ENCODE results near the gene SEC24C. TPM values are rescaled to one million over a fixed set of nuclear protein-coding genes. Genes with fewer than 3 reads are reported as not detected.
A peak's percentile ranks its signal among the peaks of the same experiment; 100 is the strongest.
"Not testable (repeated sequence)": the region's sequence is repeated elsewhere in the genome, so short reads cannot be mapped to it uniquely, and the experiment has no call there.

The SEC24C gene
- total RNA-seq, 4 donors from 2014 or later = 42.4 to 61.3 (median 53.5) TPM

DNA sequence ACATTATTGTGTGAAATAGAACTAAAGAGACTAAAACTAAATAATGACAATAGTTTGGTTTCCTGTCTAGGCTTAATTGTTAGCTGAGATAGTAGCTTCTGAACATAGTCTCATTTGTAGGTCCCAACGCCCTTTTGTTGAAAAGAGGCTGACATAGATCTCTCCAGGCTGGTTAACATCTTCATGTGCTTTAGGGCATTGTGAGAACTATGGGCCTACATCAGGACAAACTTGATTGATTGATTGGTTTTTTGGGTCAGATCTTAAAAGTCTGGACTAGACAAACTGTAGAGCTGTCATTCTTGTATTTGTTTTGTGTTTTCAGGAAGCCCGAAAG is 38.5 kb downstream of the SEC24C start:
- 36% methylated on average over 2 of the region's 2 CpGs for WGBS
- intact Hi-C loops (cut with DNase I) = no loop called here
- peak overlapping the region; percentile 71 to 98 (median 90) for H3K4me3 ChIP-seq
- TF ChIP-seq, protein P1, sequence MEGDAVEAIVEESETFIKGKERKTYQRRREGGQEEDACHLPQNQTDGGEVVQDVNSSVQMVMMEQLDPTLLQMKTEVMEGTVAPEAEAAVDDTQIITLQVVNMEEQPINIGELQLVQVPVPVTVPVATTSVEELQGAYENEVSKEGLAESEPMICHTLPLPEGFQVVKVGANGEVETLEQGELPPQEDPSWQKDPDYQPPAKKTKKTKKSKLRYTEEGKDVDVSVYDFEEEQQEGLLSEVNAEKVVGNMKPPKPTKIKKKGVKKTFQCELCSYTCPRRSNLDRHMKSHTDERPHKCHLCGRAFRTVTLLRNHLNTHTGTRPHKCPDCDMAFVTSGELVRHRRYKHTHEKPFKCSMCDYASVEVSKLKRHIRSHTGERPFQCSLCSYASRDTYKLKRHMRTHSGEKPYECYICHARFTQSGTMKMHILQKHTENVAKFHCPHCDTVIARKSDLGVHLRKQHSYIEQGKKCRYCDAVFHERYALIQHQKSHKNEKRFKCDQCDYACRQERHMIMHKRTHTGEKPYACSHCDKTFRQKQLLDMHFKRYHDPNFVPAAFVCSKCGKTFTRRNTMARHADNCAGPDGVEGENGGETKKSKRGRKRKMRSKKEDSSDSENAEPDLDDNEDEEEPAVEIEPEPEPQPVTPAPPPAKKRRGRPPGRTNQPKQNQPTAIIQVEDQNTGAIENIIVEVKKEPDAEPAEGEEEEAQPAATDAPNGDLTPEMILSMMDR (IDR thresholded peaks at IDR 0.05) = no peak
- TF ChIP-seq POLR2A (IDR thresholded peaks at IDR 0.05; ENCODE audit: low read depth) (no peak), EP300 (IDR thresholded peaks at IDR 0.05) (no peak), POLR2AphosphoS5 (IDR thresholded peaks at IDR 0.05) (no peak)
- H3K27ac ChIP-seq (replicated peaks in 1 of 4) = peak overlapping the region; percentile 89 to 96 (median 92)
- DNase-seq (ENCODE audit: extremely low spot score) = no peak
- peaks cover 48 to 65% (median 57%) of the 10 kb centered on the region in 4 donors for H3K4me1 ChIP-seq
- H3K36me3 ChIP-seq = peaks cover 4 to 27% (median 23%) of the 10 kb centered on the region in 4 donors
- no peaks in the 10 kb centered on the region for H3K27me3 ChIP-seq
- H3K9me3 ChIP-seq = no peaks in the 10 kb centered on the region

DNA sequence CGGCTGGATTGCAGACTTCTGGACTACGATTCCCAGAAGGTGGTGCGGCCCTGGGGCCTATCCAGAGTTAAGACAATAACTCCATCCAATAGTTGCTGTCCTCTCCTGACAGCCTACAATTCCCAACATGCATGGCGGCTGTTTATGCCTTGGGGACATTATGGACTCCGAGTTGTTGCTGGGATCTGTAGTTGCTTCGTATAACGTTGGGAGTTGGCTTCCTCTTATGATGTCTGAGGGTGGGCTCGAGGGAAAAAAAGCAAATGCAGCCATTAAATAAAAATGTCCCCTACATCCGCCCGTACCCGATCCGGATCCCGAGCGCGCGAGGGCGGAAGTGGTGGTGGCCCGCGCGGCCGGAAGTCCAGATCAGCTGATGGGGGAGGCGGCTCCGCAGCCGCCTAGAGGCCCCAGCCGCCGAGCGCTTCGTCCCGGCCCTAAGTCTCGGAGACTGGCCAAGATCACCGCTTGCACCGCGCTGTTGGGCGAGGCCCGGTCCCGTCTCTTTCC is 41.1 kb downstream of the SEC24C start, which contains the start of gene ZSWIM8:
ZSWIM8 (plus strand) TSS at position 396 of the 510 bp plus-strand sequence. CDS start 273 bp downstream, outside the sequence.
- H3K27me3 ChIP-seq = no peaks in the 10 kb centered on the region
- TF ChIP-seq POLR2AphosphoS5 (IDR thresholded peaks at IDR 0.05) = peak; percentile 87 to 91
- peak; percentile 72 for TF ChIP-seq POLR2A (IDR thresholded peaks at IDR 0.05; ENCODE audit: low read depth)
- no peak for TF ChIP-seq EP300 (IDR thresholded peaks at IDR 0.05)
- TF ChIP-seq, protein P1 (IDR thresholded peaks at IDR 0.05) = peak in 1 of 3 experiments; percentile 15
- H3K27ac ChIP-seq (replicated peaks in 1 of 4) = peak within 1 kb of the TSS; percentile 92 to 96 (median 94)
- WGBS = 1% methylated on average over 27 of the region's 36 CpGs
- H3K9me3 ChIP-seq = no peaks in the 10 kb centered on the region
- DNase-seq (ENCODE audit: extremely low spot score) = peak; percentile 96
- peaks cover 13 to 21% (median 20%) of the 10 kb centered on the region in 4 donors for H3K36me3 ChIP-seq
- H3K4me1 ChIP-seq = peaks cover 57 to 78% (median 65%) of the 10 kb centered on the region in 4 donors
- H3K4me3 ChIP-seq = peak within 1 kb of the TSS; percentile 80 to 97 (median 90)
- intact Hi-C loops (cut with DNase I) = loop anchor here (5.0 kb wide), 1 partner anchor 43 kb away; the partner anchor contains the start of gene SEC24C

DNA sequence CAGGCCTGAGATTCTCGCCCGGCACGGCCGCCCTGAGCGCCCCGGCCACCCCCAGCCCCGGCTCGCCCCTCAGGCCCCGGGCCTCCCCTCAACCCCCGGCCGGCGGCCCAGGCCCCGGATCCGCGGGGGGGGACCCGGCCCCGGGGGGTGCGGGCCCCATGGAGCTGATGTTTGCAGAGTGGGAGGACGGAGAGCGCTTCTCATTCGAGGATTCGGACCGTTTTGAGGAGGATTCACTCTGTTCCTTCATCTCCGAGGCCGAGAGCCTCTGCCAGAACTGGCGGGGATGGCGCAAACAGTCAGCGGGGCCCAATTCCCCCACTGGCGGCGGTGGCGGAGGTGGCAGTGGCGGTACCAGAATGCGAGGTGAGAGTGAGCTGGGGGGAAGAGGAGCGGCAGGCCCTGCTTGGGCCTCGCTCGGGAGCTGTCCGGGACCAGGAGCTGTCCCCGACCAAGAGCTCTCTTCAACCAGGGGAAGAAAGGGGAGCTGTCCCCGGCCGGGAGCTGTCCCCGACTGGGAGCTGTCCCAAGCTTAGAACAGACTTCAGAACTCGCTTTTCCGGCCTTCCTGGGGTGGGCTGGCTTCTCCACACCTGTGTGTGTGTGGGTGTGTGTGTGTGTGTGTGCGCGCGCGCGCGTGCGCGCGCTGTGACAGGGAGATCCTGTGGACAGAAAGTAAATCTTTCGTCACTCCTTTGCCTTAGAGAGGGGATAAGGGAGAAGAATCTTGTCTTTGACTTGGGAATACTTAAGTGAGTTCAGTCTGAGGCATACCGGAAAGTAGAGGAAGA is 41.7 kb downstream of the SEC24C start:
- DNase-seq (ENCODE audit: extremely low spot score) = no peak
- H3K4me1 ChIP-seq = peaks cover 51 to 72% (median 58%) of the 10 kb centered on the region in 4 donors
- peaks cover 18 to 25% (median 25%) of the 10 kb centered on the region in 4 donors for H3K36me3 ChIP-seq
- intact Hi-C loops (cut with DNase I) = loop anchor here (5.0 kb wide), 1 partner anchor 44 kb away; the partner anchor contains the start of gene SEC24C
- H3K9me3 ChIP-seq = no peaks in the 10 kb centered on the region
- peak overlapping the region; percentile 92 to 96 (median 94) for H3K27ac ChIP-seq (replicated peaks in 1 of 4)
- H3K4me3 ChIP-seq = peak overlapping the region; percentile 80 to 97 (median 90)
- no peaks in the 10 kb centered on the region for H3K27me3 ChIP-seq
- TF ChIP-seq EP300 (IDR thresholded peaks at IDR 0.05) (no peak), POLR2AphosphoS5 (IDR thresholded peaks at IDR 0.05) (no peak), POLR2A (IDR thresholded peaks at IDR 0.05; ENCODE audit: low read depth) (no peak)
- TF ChIP-seq, protein P1 (IDR thresholded peaks at IDR 0.05) = no peak
- 0% methylated on average over 23 of the region's 54 CpGs for WGBS

DNA sequence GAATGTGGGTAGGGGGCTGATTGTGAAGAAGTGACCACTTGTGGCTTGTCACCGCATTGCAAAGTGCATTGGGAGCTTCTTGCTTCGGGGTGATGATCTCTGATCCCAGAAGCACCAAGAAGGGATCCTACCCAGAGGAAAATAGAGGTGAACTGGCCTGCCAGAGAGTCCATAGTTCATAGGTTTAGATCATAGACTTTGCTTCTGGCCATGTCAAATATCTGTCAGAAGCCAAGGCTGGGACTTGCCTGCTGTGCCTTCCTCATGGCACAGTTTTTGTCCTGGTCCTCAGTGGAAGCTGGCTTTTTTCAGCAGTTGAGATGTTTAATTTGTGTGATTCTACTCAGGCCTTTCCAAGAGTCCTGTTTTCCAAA is 42.3 kb downstream of the SEC24C start:
- WGBS = 0% methylated on average over 2 of the region's 2 CpGs
- peak overlapping the region; percentile 92 to 96 (median 94) for H3K27ac ChIP-seq (replicated peaks in 1 of 4)
- no peaks in the 10 kb centered on the region for H3K27me3 ChIP-seq
- H3K9me3 ChIP-seq = no peaks in the 10 kb centered on the region
- no peak for DNase-seq (ENCODE audit: extremely low spot score)
- TF ChIP-seq POLR2A (IDR thresholded peaks at IDR 0.05; ENCODE audit: low read depth) (no peak), EP300 (IDR thresholded peaks at IDR 0.05) (no peak), POLR2AphosphoS5 (IDR thresholded peaks at IDR 0.05) (no peak)
- TF ChIP-seq, protein P1 (IDR thresholded peaks at IDR 0.05) = no peak
- H3K36me3 ChIP-seq = peaks cover 24 to 31% (median 31%) of the 10 kb centered on the region in 4 donors
- H3K4me1 ChIP-seq = peaks cover 45 to 66% (median 53%) of the 10 kb centered on the region in 4 donors
- intact Hi-C loops (cut with DNase I) = loop anchor here (5.0 kb wide), 1 partner anchor 44 kb away; the partner anchor contains the start of gene SEC24C
- peak overlapping the region; percentile 80 to 97 (median 90) for H3K4me3 ChIP-seq

DNA sequence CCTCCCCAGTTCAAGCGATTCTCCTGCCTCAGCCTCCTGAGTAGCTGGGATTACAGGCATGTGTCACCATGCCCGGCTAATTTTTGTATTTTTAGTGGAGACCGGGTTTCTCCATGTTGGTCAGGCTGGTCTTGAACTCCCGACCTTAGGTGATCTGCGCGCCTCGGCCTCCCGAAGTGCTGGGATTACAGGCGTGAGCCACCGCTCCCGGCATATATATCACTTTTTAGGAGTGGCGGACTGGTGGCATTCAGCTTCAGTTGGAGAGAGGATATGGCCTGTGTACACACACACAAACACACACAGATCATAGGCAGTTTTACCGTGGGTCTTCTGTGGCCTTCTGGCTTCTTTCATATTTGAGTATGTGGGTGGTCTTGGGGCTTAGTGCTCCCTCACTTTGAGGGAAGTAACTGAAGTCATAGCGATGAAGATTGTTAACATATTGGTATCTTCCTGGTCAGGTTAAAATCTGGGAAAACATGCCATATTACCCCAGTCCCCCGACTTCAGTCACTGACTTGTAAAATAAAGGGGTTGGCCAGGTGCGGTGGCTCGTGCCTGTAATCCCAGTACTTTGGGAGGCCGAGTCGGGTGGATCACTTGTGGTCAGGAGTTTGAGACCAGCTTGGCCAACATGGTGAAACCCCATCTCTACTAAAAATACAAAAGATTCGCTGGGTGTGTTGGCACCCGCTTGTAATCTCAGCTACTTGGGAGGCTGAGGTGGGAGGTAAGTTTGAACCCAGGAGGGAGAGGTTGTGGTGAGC is 43.0 kb downstream of the SEC24C start:
- WGBS = 87% methylated on average over 21 of the region's 21 CpGs
- DNase-seq (ENCODE audit: extremely low spot score); H3K27me3 ChIP-seq; H3K9me3 ChIP-seq: not testable (repeated sequence)
- peaks cover 45 to 64% (median 53%) of the 10 kb centered on the region in 4 donors for H3K4me1 ChIP-seq
- intact Hi-C loops (cut with DNase I) = loop anchor here (5.0 kb wide), 1 partner anchor 45 kb away; the partner anchor contains the start of gene SEC24C
- H3K27ac ChIP-seq (replicated peaks in 1 of 4) = peak overlapping the region in 2 of 4 donors; percentile 92 to 94
- peak overlapping the region; percentile 80 to 97 (median 90) for H3K4me3 ChIP-seq
- peaks cover 31 to 38% (median 38%) of the 10 kb centered on the region in 4 donors for H3K36me3 ChIP-seq

Data from esophagus muscularis mucosa (tissue), 4 donors.